NCI-H1105 treated with DMSO at 0.1 percent for 48 hours (cell line): Measurements from ENCODE around the gene NDUFA1.
"Not testable (repeated sequence)": the region's sequence is repeated elsewhere in the genome, so short reads cannot be mapped to it uniquely, and the experiment has no call there.

Experiments used
- DNase-seq: peaks from one replicate; lab custom pipeline; 2025; lab: John Stamatoyannopoulos, UW

The NDUFA1 gene

GRCh38 chrX:119900976-119901375 lies 29.3 kb downstream of the NDUFA1 start:
- DNase-seq = no peak

DNA sequence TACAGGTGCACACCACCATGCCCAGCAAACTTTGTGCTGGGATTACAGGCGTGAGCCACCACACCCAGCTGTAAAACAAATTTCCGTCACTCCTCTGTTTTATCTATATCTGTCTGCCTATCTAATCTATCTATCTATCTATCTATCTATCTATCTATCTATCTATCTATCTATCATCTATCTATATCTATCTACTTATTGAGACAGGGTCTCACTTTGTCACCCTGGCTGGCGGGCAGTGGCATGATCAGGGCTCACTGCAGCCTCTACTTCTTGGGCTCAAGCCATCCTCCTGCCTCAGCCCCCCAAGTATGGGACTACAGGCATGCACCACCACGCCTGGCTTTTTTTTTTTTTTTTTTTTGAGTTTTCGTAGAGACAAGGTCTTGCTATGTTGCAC lies 44.7 kb downstream of the NDUFA1 start:
- DNase-seq = no peak

DNA sequence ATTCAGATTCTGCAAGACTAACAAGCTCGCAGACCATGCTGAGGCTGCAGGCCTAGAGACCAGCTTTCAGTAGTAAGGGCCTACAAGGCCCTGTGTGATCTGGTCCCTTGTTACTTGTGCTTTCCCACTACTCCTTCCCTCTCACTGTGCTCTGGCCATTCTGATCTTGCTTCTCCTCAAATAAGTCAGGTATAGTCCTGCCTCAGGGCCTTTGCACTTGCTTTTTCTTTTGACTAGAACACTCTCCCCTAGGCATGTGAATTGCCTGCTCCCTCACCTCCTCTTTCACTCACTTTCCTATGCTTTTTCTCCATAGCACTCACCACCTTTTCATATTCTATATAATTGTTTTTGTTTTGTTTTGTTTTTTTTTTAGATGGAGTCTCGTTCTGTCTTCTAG lies 46.2 kb downstream of the NDUFA1 start:
- DNase-seq = no peak

- DNase-seq = no peak
These were observed 48.4 kb downstream of the NDUFA1 start for GRCh38 chrX:119919835-119920585.

GRCh38 chrX:119922391-119922790 lies 50.8 kb downstream of the NDUFA1 start:
- DNase-seq = not testable (repeated sequence)
